IMR-90 (cell line): ENCODE results near the gene GABRQ. TPM values are rescaled to one million over a fixed set of nuclear protein-coding genes. Genes with fewer than 3 reads are reported as not detected.

Experiments
- ATAC-seq: fragments of 200-7000 bp; cut with Tn5 transposase; 2 replicates; pipeline ENCODE4 v1.9.1; 2020; ENCODE audit warnings: low read depth, mild to moderate bottlenecking, moderate library complexity
- BruUV-seq: library from RNA; stranded (reverse); fragments of 400-500 nt; replicated peaks from 2 replicates; lab custom pipeline; 2021; lab: Mats Ljungman, UMichigan
- CTCF ChIA-PET: fragments of 300-600 bp; formaldehyde crosslinking; extraction: SDS; loops from one replicate; lab custom pipeline; 2021; ENCODE audit warnings: antibody characterized with exemption; lab: Yijun Ruan, JAX
- POLR2A ChIA-PET: fragments of 300-600 bp; sonication (Branson Sonifier 250); formaldehyde crosslinking; loops from one replicate; lab custom pipeline; 2022; ENCODE audit warnings: antibody characterized with exemption; ENCODE audit not compliant: unreplicated experiment; lab: Charles Lee
- DNase-seq: peaks from one replicate; pipeline ENCODE4 v3.0.0; 2013
- H2AFZ ChIP-seq: replicated peaks from 2 replicates; pipeline ENCODE3; 2013; ENCODE audit warnings: low read length, mild to moderate bottlenecking; ENCODE audit not compliant: poor library complexity
- H2AK5ac ChIP-seq: 2 replicates; pipeline ENCODE4 v1.6.1; 2013; ENCODE audit warnings: low read depth, low read length, inconsistent platforms
- H2AK9ac ChIP-seq: replicated peaks from 2 replicates; pipeline ENCODE3; 2013; ENCODE audit warnings: mild to moderate bottlenecking, low read depth, low read length, moderate library complexity; ENCODE audit not compliant: poor library complexity
- H2BK120ac ChIP-seq: 2 replicates; pipeline ENCODE4 v1.6.1; 2013; ENCODE audit warnings: low read depth, low read length, inconsistent platforms
- H2BK15ac ChIP-seq: 3 replicates; pipeline ENCODE4 v1.6.1; 2013; ENCODE audit warnings: low read depth, low read length, inconsistent platforms
- H2BK20ac ChIP-seq: 2 replicates; pipeline ENCODE4 v1.6.1; 2013; ENCODE audit warnings: low read depth, mild to moderate bottlenecking, inconsistent platforms, low read length, moderate library complexity
- H2BK5ac ChIP-seq: 2 replicates; pipeline ENCODE4 v1.6.1; 2013; ENCODE audit warnings: mild to moderate bottlenecking, low read depth, low read length, inconsistent platforms; ENCODE audit not compliant: poor library complexity, severe bottlenecking
- H3K14ac ChIP-seq: replicated peaks from 2 replicates; pipeline ENCODE4 v1.6.1; 2013; ENCODE audit warnings: low read depth, low read length, inconsistent platforms
- H3K18ac ChIP-seq: 2 replicates; pipeline ENCODE4 v1.6.1; 2013; ENCODE audit warnings: low read depth, low read length, control low read depth
- H3K23ac ChIP-seq: 2 replicates; pipeline ENCODE4 v1.6.1; 2013; ENCODE audit warnings: low read depth, low read length, inconsistent platforms
- H3K27ac ChIP-seq: 2 replicates; pipeline ENCODE4 v1.5.1; 2013; ENCODE audit warnings: mild to moderate bottlenecking, control low read depth, low read length; ENCODE audit not compliant: insufficient read depth
- H3K27me3 ChIP-seq: 2 replicates; pipeline ENCODE4 v1.6.1; 2013; ENCODE audit warnings: low read length; ENCODE audit not compliant: control insufficient read depth, insufficient read depth
- H3K36me3 ChIP-seq: 2 replicates; pipeline ENCODE4 v1.6.1; 2013; ENCODE audit warnings: low read length, mixed read lengths; ENCODE audit not compliant: control insufficient read depth, insufficient read depth
- H3K4ac ChIP-seq: 2 replicates; pipeline ENCODE4 v1.6.1; 2013; ENCODE audit warnings: low read depth, low read length, inconsistent platforms
- H3K4me1 ChIP-seq: 2 replicates; pipeline ENCODE4 v1.6.1; 2013; ENCODE audit warnings: low read length, mixed read lengths; ENCODE audit not compliant: control insufficient read depth, insufficient read depth
- H3K4me2 ChIP-seq: 2 replicates; pipeline ENCODE4 v1.6.1; 2013; ENCODE audit warnings: low read depth, mild to moderate bottlenecking, control low read depth, low read length, moderate library complexity
- H3K4me3 ChIP-seq: 2 replicates; pipeline ENCODE4 v1.5.1; 2013; ENCODE audit warnings: low read depth, mild to moderate bottlenecking, control low read depth, low read length, moderate library complexity; ENCODE audit not compliant: insufficient read depth
- H3K56ac ChIP-seq: 2 replicates; pipeline ENCODE4 v1.6.1; 2013; ENCODE audit warnings: low read length, inconsistent platforms; ENCODE audit not compliant: insufficient read depth; ENCODE audit errors: extremely low read depth
- H3K79me1 ChIP-seq, 2 experiments: 2 replicates each; pipeline ENCODE4 v1.6.1; 2013; ENCODE audit warnings: low read length in 2 of 2, inconsistent platforms in 1 of 2, low read depth in 1 of 2
- H3K9ac ChIP-seq: 2 replicates; pipeline ENCODE4 v1.6.1; 2013; ENCODE audit warnings: low read depth, low read length, control low read depth
- H3K9me1 ChIP-seq: 2 replicates; pipeline ENCODE4 v1.6.1; 2013; ENCODE audit warnings: low read length, inconsistent platforms; ENCODE audit not compliant: insufficient read depth
- H3K9me3 ChIP-seq: 2 replicates; pipeline ENCODE4 v1.6.1; 2013; ENCODE audit warnings: low read length; ENCODE audit not compliant: control insufficient read depth, insufficient read depth
- H4K20me1 ChIP-seq: 2 replicates; pipeline ENCODE4 v1.6.1; 2013; ENCODE audit warnings: low read length, inconsistent platforms; ENCODE audit not compliant: insufficient read depth
- H4K5ac ChIP-seq: 2 replicates; pipeline ENCODE4 v1.6.1; 2013; ENCODE audit warnings: mild to moderate bottlenecking, low read depth, low read length, control low read depth
- H4K8ac ChIP-seq, 2 experiments: 2 replicates each; pipeline ENCODE4 v1.6.1; 2013; ENCODE audit warnings: low read depth in 2 of 2, low read length in 2 of 2, control low read depth in 1 of 2, inconsistent platforms in 1 of 2
- H4K91ac ChIP-seq: 2 replicates; pipeline ENCODE4 v1.6.1; 2013; ENCODE audit warnings: low read depth, low read length, inconsistent platforms; ENCODE audit not compliant: insufficient read depth
- BHLHE40 ChIP-seq: fragments of 150-350 bp; IDR thresholded peaks from 2 replicates; pipeline ENCODE4 v1.6.1; 2016; ENCODE audit warnings: mild to moderate bottlenecking, low read depth, low read length
- CEBPB ChIP-seq: IDR thresholded peaks from 2 replicates; pipeline ENCODE4 v1.6.1; 2012; ENCODE audit warnings: low read depth, low read length, improper control_type of control experiment
- CHD1 ChIP-seq: IDR thresholded peaks from 2 replicates; pipeline ENCODE4 v1.6.1; 2012; ENCODE audit warnings: low read depth, low read length, improper control_type of control experiment
- ELK1 ChIP-seq: fragments of 150-350 bp; IDR thresholded peaks from 2 replicates; pipeline ENCODE4 v1.6.1; 2016; ENCODE audit warnings: low read depth, mild to moderate bottlenecking, low read length, moderate library complexity, borderline replicate concordance
- FOS ChIP-seq: fragments of 150-350 bp; IDR thresholded peaks from 2 replicates; pipeline ENCODE4 v1.6.1; 2016; ENCODE audit warnings: low read depth, low read length
- MAFK ChIP-seq: IDR thresholded peaks from 2 replicates; pipeline ENCODE4 v1.6.1; 2012; ENCODE audit warnings: low read depth, low read length, improper control_type of control experiment
- MAZ ChIP-seq: IDR thresholded peaks from 2 replicates; pipeline ENCODE4 v1.6.1; 2012; ENCODE audit warnings: low read depth, mild to moderate bottlenecking, low read length, improper control_type of control experiment, moderate library complexity, borderline replicate concordance
- MXI1 ChIP-seq: IDR thresholded peaks from 2 replicates; pipeline ENCODE4 v1.6.1; 2012; ENCODE audit warnings: low read depth, mild to moderate bottlenecking, low read length, moderate library complexity, borderline replicate concordance
- NFE2L2 ChIP-seq: fragments of 150-350 bp; IDR thresholded peaks from 2 replicates; pipeline ENCODE4 v1.6.1; 2016; ENCODE audit warnings: low read depth, mild to moderate bottlenecking, low read length
- POLR2A ChIP-seq: IDR thresholded peaks from 2 replicates; pipeline ENCODE4 v1.6.1; 2012; ENCODE audit warnings: mild to moderate bottlenecking, low read depth, low read length
- RAD21 ChIP-seq: IDR thresholded peaks from 2 replicates; pipeline ENCODE4 v1.6.1; 2012; ENCODE audit warnings: low read length, improper control_type of control experiment
- RCOR1 ChIP-seq: IDR thresholded peaks from 2 replicates; pipeline ENCODE4 v1.6.1; 2012; ENCODE audit warnings: mild to moderate bottlenecking, low read length, improper control_type of control experiment; ENCODE audit not compliant: insufficient replicate concordance
- RFX5 ChIP-seq: IDR thresholded peaks from 2 replicates; pipeline ENCODE4 v1.8.0; 2012; ENCODE audit warnings: low read depth, mild to moderate bottlenecking, low read length, moderate library complexity
- SMC3 ChIP-seq: fragments of 150-350 bp; IDR thresholded peaks from 2 replicates; pipeline ENCODE4 v1.6.1; 2016; ENCODE audit warnings: low read depth, mild to moderate bottlenecking, antibody characterized with exemption, low read length, moderate library complexity
- WGBS, 2 experiments: methylation state at CpG; one replicate each; pipeline versions ENCODE4 v1.1.5 to v1.1.7; 2013; ENCODE audit warnings: missing lambda C conversion rate in 2 of 2; ENCODE audit not compliant: insufficient read length in 1 of 2; ENCODE audit errors: extremely low coverage in 2 of 2; 5-methylcytosine and 5-hydroxymethylcytosine counted together
- dilution Hi-C: fragments of 300-500 bp; cut with HindIII; formaldehyde crosslinking; loops from one replicate; pipeline ENCODE4 v1.14.3; 2018; ENCODE audit warnings: low sequenced_read_pairs; ENCODE audit not compliant: unreplicated experiment
- in situ Hi-C: fragments of 300-500 bp; cut with MboI; formaldehyde crosslinking; loops from 3 replicates; pipeline ENCODE4 v1.14.3; 2019; ENCODE audit warnings: low sequenced_read_pairs, inconsistent platforms, mixed read lengths
- intact Hi-C: fragments of 100-400 bp; cut with micrococcal nuclease; formaldehyde crosslinking; loops from 2 replicates; pipeline ENCODE4 v1.10.0; 2022
- polyA plus RNA-seq, 3 experiments: library from polyadenylated mRNA; depleted of rRNA; stranded (reverse); fragments of >200 nt; gene quantifications; 2 replicates each; pipeline ENCODE4 v1.2.3, GENCODE V29; 2012; ENCODE audit warnings: low replicate concordance in 1 of 3
- total RNA-seq: library from RNA; depleted of rRNA; stranded (reverse); fragments of >200 nt; gene quantifications from 2 replicates; pipeline ENCODE4 v1.2.3, GENCODE V29; 2012
- TF ChIP-seq, protein P1 (sequence below): fragments of 150-350 bp; IDR thresholded peaks from 2 replicates; pipeline ENCODE4 v1.6.1; 2017; ENCODE audit warnings: mild to moderate bottlenecking, antibody characterized with exemption, low read length, low read depth
- TF ChIP-seq, protein P2 (sequence below): conservative IDR thresholded peaks from 2 replicates; pipeline ENCODE4 v1.5.1; 2012; ENCODE audit warnings: mild to moderate bottlenecking, low read depth, low read length, improper control_type of control experiment

The GABRQ gene
- total and polyA plus RNA-seq, 2 of the 4 experiments (the other 2 are of a cell fraction) = under 0.01 to 0.03 TPM

- in situ Hi-C loops = loop anchor here (10.0 to 25.0 kb wide), 2 partner anchors 877 to 1485 kb away; no protein-coding TSS in a partner anchor
- BruUV-seq = no TSS peak
- no peaks in the 10 kb centered on the region for H3K4me1 ChIP-seq
These were observed 1.7 kb downstream of the GABRQ start for GRCh38 chrX:152639426-152639825.

More at GRCh38 chrX:152639426-152639825, 1.7 kb downstream of the GABRQ start:
- H2BK120ac ChIP-seq = no peak overlapping the region
- no peaks in the 10 kb centered on the region for H3K9me1 ChIP-seq
- no peaks in the 10 kb centered on the region for H4K20me1 ChIP-seq
- no peak for DNase-seq
- H4K5ac ChIP-seq = no peak overlapping the region
- H3K14ac ChIP-seq = no peak overlapping the region
- ATAC-seq = no peak
- intact Hi-C loops = loop anchor here (5.0 kb wide), 1 partner anchor 887 kb away; no protein-coding TSS in a partner anchor
- H2AK5ac ChIP-seq = no peak overlapping the region
- H3K36me3 ChIP-seq = no peaks in the 10 kb centered on the region
- H2BK5ac ChIP-seq = no peak overlapping the region
- H3K4me2 ChIP-seq = no peak overlapping the region
- no peak overlapping the region for H4K91ac ChIP-seq
- H4K8ac ChIP-seq = no peak overlapping the region
- no peak overlapping the region for H3K9ac ChIP-seq
- dilution Hi-C loops = no loop called here
- ChIA-PET POLR2A (no interaction called here), CTCF (no interaction called here)
- H3K27ac ChIP-seq = no peak overlapping the region
- H3K9me3 ChIP-seq = peaks cover 2% of the 10 kb centered on the region; the same call in 1 of the 2 replicates
- no peak overlapping the region for H2BK15ac ChIP-seq
- H3K79me1 ChIP-seq = no peaks in the 10 kb centered on the region
- TF ChIP-seq POLR2A (no peak), RAD21 (no peak), NFE2L2 (no peak), MAZ (no peak), MAFK (no peak), RCOR1 (no peak), CHD1 (no peak), BHLHE40 (no peak), CEBPB (no peak), MXI1 (no peak), RFX5 (no peak), ELK1 (no peak), FOS (no peak), SMC3 (no peak)
- TF ChIP-seq, protein P1, sequence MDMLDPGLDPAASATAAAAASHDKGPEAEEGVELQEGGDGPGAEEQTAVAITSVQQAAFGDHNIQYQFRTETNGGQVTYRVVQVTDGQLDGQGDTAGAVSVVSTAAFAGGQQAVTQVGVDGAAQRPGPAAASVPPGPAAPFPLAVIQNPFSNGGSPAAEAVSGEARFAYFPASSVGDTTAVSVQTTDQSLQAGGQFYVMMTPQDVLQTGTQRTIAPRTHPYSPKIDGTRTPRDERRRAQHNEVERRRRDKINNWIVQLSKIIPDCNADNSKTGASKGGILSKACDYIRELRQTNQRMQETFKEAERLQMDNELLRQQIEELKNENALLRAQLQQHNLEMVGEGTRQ = no peak
- TF ChIP-seq, protein P2, sequence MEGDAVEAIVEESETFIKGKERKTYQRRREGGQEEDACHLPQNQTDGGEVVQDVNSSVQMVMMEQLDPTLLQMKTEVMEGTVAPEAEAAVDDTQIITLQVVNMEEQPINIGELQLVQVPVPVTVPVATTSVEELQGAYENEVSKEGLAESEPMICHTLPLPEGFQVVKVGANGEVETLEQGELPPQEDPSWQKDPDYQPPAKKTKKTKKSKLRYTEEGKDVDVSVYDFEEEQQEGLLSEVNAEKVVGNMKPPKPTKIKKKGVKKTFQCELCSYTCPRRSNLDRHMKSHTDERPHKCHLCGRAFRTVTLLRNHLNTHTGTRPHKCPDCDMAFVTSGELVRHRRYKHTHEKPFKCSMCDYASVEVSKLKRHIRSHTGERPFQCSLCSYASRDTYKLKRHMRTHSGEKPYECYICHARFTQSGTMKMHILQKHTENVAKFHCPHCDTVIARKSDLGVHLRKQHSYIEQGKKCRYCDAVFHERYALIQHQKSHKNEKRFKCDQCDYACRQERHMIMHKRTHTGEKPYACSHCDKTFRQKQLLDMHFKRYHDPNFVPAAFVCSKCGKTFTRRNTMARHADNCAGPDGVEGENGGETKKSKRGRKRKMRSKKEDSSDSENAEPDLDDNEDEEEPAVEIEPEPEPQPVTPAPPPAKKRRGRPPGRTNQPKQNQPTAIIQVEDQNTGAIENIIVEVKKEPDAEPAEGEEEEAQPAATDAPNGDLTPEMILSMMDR = no peak
- no peak overlapping the region for H3K56ac ChIP-seq
- no peak overlapping the region for H2AK9ac ChIP-seq
- H3K4ac ChIP-seq = no peak overlapping the region
- H3K23ac ChIP-seq = no peak overlapping the region
- H2BK20ac ChIP-seq = no peak overlapping the region
- no peak overlapping the region for H2AFZ ChIP-seq
- H3K18ac ChIP-seq = no peak overlapping the region
- no peaks in the 10 kb centered on the region; the same call in 1 of the 2 replicates for H3K27me3 ChIP-seq
- WGBS, 2 experiments = no CpG with 5 or more reads among the region's 7 CpGs
- no peak overlapping the region for H3K4me3 ChIP-seq
